Measurements from ENCODE around the gene INSYN2B.

DNA sequence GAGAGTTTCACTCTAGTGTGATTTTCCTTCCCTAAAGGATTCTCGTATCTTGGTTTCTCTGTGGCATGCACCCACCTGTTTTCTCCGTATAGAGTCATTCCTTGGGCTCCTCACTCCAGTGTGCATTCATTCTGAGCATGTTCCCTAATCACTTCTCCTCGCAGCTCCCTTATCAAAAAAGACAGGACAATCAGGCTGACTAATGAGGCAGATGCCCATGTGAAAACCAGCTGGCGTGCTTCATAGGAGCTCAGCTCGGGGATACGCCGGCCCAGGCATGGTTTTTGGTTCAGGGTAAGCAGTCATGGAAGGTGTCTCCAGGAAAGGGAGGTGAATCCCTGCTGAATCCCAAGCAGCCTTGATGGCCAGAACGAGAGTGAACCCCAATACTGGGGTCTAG, 41.2 kb upstream of the INSYN2B start:
- TF ChIP-seq, protein P1, sequence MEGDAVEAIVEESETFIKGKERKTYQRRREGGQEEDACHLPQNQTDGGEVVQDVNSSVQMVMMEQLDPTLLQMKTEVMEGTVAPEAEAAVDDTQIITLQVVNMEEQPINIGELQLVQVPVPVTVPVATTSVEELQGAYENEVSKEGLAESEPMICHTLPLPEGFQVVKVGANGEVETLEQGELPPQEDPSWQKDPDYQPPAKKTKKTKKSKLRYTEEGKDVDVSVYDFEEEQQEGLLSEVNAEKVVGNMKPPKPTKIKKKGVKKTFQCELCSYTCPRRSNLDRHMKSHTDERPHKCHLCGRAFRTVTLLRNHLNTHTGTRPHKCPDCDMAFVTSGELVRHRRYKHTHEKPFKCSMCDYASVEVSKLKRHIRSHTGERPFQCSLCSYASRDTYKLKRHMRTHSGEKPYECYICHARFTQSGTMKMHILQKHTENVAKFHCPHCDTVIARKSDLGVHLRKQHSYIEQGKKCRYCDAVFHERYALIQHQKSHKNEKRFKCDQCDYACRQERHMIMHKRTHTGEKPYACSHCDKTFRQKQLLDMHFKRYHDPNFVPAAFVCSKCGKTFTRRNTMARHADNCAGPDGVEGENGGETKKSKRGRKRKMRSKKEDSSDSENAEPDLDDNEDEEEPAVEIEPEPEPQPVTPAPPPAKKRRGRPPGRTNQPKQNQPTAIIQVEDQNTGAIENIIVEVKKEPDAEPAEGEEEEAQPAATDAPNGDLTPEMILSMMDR (IDR thresholded peaks at IDR 0.05): no peak
- TF ChIP-seq POLR2A (IDR thresholded peaks at IDR 0.05): no peak
